NCI-H2081 treated with DMSO at 0.1 percent for 48 hours (cell line): ENCODE measurements around the gene SMIM3.
"Not testable (repeated sequence)": the region's sequence is repeated elsewhere in the genome, so short reads cannot be mapped to it uniquely, and the experiment has no call there.

ENCODE experiments used
- DNase-seq: peaks from one replicate; lab custom pipeline; 2025; lab: John Stamatoyannopoulos, UW

SMIM3 gene

GRCh38 chr5:150765011-150765798 lies 13.4 kb upstream of the SMIM3 start:
- no peak for DNase-seq

- no peak for DNase-seq
Observed at GRCh38 chr5:150765799-150766169, 12.8 kb upstream of the SMIM3 start.

- no peak for DNase-seq
Observed at GRCh38 chr5:150766251-150766650, 12.3 kb upstream of the SMIM3 start.

DNA sequence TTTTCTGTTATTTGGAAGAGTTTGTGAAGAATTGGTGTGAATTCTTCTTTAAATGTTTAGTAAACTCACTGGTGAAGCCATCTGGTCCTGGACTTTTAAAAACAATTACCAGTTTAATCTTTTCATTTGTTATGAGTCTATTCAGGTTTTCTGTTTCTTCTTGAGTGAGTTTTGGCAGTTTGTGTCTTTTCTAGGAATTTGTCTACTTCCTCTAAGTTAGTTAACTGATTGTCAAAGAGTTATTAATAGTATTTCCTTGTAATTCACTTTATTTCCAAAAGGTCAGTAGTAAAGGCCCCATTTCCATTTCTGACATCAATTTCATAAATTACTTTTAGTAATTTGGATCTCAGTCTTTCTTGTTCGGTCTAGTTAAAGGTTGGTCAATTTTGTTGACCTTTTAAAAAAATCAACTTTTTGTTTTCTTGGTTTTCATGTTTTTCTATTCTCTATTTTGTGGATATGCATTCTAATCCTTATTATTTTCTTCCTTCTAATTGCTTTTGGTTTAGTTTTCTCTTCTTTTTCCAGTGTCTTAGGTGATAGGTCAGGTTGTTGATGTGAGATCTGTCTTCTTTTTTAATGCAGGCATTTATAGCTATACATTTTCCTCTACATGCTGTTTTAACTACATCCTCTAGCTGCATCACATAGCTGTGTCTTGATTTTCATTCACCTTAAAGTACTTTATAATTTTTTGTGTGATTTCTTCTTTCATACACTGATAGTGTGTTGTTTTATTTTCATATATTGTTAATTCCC lies 7.3 kb upstream of the SMIM3 start:
- DNase-seq: no peak

GRCh38 chr5:150774145-150774544 lies 4.4 kb upstream of the SMIM3 start:
- DNase-seq: no peak

DNA sequence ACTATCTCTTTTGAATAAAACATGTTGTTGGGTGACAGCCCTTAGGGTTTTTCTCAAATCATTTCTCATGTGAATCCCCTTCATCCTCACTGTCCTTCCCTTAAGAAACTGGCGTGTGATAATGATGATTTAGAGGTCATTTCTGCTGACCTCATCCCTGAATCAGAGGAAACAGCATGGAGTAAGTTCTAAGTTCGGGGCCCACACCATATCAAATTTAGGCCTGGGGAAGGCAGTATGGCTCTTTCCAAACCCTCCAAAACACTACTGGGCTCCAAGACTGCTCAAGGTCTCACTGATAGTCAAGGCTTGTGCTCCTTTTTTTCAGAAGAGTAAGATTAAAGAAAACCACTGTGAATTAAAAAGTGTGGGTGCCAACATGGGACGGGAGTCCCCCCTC lies 872 bp upstream of the SMIM3 start:
- no peak for DNase-seq

DNA sequence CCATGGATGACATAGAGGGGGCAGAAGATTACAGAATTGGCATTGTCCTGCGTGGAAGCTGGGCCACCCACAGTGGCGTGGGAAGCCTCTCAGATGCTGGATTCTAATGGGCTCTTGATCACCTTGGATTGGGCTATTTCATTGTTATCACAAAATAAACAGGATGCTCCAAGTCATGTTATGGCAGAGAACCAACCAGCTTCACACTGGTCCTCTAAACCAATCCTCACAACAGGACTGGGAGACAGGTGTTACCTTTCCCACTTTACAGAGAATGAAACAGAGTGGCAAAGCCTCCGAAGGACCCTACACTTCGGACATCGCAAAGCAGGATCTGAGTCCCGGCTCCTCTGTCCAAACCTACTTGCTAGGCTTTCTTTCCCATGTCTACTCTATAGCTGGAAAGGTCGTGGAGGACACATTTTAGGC lies 455 bp upstream of the SMIM3 start:
- no peak for DNase-seq

GRCh38 chr5:150779397-150780186 lies 1.0 kb downstream of the SMIM3 start:
- DNase-seq: no peak

DNA sequence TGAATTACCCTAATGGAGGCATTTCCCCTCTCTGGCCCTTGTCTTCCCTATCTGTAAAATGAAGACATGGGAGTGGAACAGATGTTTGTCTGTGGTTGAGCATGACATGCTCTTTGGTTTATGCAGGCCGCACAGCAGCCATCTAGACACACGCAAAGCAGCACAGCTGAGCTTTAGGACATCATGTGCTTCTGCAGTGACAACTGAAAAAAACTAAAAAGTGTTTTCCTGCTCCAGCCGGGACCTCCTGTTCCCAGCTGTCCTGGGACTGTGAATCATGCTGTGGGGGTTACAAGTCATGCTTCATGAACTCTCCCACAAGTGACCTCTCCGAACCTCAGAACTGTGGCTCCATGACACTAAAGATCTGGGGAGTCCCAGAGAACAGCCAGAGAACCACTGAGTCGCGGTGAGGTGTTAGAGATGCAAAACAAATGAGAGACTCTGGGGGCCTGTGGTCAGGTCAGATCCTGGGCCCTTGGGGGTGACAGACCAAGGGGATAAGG lies 1.7 kb downstream of the SMIM3 start:
- DNase-seq: no peak

DNA sequence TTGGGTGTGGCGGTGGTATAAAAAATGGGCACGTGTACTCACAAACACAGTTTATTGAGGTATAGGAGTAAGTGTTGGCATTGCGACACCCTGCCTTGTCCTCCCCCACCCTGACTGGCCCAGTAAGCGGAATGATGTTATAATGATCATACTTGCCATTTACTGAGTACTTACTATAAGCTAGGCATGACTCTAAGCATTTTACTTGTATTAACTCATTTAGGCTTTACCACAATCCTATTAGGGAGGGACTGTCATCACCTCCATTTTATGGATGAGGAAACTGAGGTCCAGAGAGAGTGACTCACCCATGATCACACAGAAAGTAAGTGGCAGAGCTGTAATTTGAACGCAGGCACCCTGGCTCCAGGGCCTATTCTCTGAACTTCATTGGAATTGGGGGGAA lies 2.3 kb downstream of the SMIM3 start:
- DNase-seq: no peak

- DNase-seq: no peak
Observed at GRCh38 chr5:150781706-150782614, 3.4 kb downstream of the SMIM3 start.

DNA sequence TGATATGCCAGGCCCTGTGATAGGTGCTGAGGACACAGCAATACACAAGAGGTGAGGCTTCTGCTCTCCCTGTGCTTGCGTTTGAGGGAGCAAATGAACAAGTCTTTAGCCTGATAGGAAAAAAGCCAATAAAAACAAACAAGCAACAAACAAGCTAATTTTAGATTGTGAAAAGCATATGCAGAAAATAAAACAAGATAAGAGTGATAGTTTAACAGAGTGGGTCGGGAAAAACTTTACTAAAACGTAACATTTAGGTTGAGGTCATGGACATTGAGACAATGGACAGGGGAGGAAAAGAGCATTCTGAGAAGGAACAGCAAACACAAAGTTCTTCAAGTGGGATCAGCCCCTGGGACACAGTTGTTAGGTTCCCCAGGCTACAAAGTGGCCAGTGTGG lies 4.3 kb downstream of the SMIM3 start:
- DNase-seq: no peak

DNA sequence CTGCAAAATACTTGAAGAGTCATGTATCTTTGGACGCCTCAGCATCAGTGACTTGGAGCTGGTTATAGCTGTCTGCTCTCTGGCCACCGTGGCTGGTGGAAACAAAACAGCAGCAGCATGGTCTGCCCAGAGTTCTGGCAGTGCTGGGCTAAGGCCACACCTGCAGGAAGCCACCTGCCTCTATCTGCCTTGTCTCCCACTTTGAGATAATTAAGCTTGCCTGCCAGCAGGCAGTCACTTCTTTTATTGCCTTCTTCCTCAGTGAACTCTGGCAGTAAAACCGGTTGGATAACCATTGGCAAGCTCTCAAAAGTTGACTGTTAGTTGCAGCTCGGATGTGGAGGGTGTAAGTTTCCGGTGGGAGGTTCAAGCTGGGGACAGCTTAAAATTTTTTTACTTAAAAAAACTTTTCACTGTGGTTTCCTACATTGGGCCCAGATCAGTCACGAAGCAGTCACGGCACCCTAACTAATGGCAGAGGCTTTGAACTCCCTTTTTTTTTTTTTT lies 4.9 kb downstream of the SMIM3 start:
- peak; percentile 28 for DNase-seq

GRCh38 chr5:150785950-150786349 lies 7.4 kb downstream of the SMIM3 start:
- DNase-seq: no peak

DNA sequence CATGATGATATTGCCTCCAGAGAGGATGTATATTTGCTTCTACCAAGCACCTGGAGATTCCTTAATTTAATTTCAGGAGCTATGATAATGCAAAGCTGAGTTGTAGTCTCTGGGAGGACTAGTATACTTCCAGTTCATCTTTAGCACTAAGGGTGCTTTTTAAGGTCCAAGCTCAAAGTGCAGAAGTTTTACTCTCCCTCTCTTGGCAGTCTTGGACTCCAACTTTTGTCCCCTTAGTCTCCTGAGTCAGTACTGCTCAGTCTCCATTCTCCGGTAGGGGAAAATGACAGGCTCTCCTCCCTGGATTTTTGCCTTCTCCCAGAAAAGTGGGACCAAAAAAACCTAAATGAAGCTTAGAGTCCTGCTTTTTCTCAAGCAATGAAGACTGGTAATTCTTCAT lies 8.3 kb downstream of the SMIM3 start:
- no peak for DNase-seq

DNA sequence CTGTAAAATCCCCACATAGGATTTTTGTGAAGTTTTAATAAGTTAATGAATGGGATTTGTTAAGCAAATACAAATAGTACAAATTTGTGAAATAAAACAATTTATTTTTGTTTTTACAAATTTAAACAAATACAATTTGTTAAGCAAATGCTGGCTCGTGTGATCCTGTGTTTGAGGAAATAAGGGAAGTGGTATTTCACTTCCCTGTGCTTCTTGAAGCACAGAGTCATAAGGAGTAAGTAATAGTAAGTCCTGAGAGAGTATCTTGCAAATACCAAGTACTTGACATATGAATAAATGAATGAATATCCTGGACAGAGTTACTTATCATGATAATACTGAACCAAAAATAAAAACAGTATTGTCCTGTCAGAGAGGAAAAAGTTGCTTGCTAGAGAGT lies 9.1 kb downstream of the SMIM3 start:
- no peak for DNase-seq

- no peak for DNase-seq
Observed at GRCh38 chr5:150788977-150789376, 10.4 kb downstream of the SMIM3 start.

DNA sequence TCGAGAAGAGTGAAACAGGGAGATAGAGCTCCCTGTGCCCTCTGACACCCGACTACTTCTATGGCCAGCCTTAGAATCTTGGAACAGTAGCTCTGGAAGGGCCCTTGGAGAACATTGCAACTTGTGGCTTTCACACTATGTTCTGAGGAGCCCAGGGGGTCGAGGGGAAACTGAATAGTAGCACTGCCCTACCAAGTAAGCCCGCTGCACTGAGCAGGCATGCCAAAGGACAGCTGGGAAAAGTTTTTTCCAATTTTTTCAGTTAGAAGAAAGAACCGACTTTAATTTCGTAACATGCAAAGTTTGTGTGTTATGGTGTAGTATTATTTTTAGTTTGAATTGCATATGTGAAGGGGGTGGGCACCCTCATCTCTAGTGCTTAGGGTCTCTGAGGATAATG lies 10.9 kb downstream of the SMIM3 start:
- DNase-seq: no peak

DNA sequence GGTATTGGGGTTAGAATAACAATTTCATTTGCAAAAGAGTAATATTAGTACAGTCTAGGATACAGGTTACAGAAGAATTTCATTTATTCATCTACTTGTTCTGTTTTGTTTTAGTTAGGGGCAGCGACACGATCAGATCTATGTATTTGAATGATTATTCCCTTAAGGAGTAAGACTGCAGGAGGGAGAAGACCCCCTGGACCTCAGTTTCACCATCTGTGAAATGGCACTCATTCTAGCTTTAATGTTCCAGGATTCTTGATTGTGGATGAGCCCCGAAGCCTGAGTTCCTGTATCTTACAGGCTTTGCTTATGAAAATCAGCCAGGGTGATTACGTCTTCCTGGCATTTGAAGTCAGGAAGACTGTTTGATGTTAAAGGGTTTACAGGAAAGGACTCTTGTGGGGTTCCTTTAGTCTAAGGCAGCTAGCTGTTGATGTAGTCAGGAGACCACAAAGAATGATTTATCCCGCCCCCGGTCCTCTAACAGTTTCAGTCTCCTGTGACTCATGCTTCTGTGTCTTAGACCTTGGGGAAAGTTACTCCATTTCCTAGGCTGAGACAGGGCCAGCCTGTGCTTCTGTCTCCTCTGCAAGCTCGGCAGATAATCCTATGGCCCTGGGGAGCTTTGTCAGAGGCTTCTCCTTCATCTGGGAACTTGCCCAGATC lies 11.5 kb downstream of the SMIM3 start:
- DNase-seq: no peak

- no peak for DNase-seq
Observed at GRCh38 chr5:150791536-150791935, 13.0 kb downstream of the SMIM3 start.

- DNase-seq: not testable (repeated sequence)
Observed at GRCh38 chr5:150793423-150793888, 14.9 kb downstream of the SMIM3 start.
